Measurements from ENCODE around the gene PNPLA5. TPM values are rescaled to one million over a fixed set of nuclear protein-coding genes. Genes with fewer than 3 reads are reported as not detected.

Gene PNPLA5
- total RNA-seq, 1 experiment from 2014 or later, result 5.5 TPM

DNA sequence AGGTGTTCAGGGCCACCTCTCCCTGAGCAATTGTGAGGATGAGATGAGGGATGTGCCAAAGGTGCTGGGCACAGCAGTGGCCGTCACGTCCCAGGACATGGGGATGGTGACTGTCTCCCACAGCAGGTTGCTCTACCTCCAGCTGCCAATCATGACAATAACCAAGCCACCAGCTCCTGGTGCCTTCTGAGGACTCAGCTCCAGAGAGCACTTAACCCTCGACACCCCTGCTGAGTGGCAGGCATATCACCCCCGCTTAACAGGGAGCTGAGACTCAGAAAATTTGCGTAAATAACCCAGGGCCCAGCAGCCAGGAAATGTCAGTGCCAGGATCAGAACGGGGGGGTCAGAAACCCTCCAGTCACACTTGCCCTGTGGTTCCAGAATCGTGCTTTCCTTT lies 8.4 kb upstream of the PNPLA5 start:
- H3K79me2 ChIP-seq (ENCODE audit: insufficient read depth, low read length), result no peaks in the 10 kb centered on the region
- WGBS (ENCODE audit: extremely low coverage, insufficient read length, low lambda C conversion rate), result no CpG with 5 or more reads among the region's 7 CpGs
- no peak overlapping the region for H3K14ac ChIP-seq (ENCODE audit: insufficient read depth, low read length)
- DNase-seq, result no peak
- H4K8ac ChIP-seq (replicated peaks; ENCODE audit: insufficient read length, low read depth, low read length), result no peak overlapping the region
- no peak overlapping the region for H3K4ac ChIP-seq (ENCODE audit: low read depth, low read length)
- no peaks in the 10 kb centered on the region for H3K9me3 ChIP-seq (ENCODE audit: control insufficient read depth, low read depth, low read length)
- no peak overlapping the region for H3K27ac Mint-ChIP-seq
- H3K36me3 Mint-ChIP-seq (ENCODE audit: insufficient read depth in 1 of 3, low read depth in 3 of 3), result peaks cover 0 to 11% (median 0%) of the 10 kb centered on the region in 3 experiments; a peak in 3 of 7 replicates
- no peak overlapping the region for H3K27ac ChIP-seq (ENCODE audit: insufficient read length, low read depth, low read length)
- H4K91ac ChIP-seq (ENCODE audit: insufficient read length, low read depth, low read length), result no peak overlapping the region
- no peak overlapping the region for H3K4me2 ChIP-seq (ENCODE audit: insufficient read depth, insufficient read length, low read length)
- H2AK5ac ChIP-seq (ENCODE audit: insufficient read length, low read length), result no peak overlapping the region
- H4K5ac ChIP-seq (ENCODE audit: insufficient read length, low read depth, low read length), result no peak overlapping the region
- no peak overlapping the region for H3K56ac ChIP-seq (ENCODE audit: insufficient read length, low read depth, low read length)
- TF ChIP-seq, protein P1, sequence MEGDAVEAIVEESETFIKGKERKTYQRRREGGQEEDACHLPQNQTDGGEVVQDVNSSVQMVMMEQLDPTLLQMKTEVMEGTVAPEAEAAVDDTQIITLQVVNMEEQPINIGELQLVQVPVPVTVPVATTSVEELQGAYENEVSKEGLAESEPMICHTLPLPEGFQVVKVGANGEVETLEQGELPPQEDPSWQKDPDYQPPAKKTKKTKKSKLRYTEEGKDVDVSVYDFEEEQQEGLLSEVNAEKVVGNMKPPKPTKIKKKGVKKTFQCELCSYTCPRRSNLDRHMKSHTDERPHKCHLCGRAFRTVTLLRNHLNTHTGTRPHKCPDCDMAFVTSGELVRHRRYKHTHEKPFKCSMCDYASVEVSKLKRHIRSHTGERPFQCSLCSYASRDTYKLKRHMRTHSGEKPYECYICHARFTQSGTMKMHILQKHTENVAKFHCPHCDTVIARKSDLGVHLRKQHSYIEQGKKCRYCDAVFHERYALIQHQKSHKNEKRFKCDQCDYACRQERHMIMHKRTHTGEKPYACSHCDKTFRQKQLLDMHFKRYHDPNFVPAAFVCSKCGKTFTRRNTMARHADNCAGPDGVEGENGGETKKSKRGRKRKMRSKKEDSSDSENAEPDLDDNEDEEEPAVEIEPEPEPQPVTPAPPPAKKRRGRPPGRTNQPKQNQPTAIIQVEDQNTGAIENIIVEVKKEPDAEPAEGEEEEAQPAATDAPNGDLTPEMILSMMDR (conservative IDR thresholded peaks at IDR 0.05), result no peak
- H3K27me3 Mint-ChIP-seq (ENCODE audit: low read depth), result peaks cover 26% of the 10 kb centered on the region
- no peak overlapping the region for H2BK12ac ChIP-seq (ENCODE audit: insufficient read length, low read depth, low read length)
- H3K27me3 ChIP-seq (ENCODE audit: insufficient read depth, low read length), result no peaks in the 10 kb centered on the region
- no peak overlapping the region for H2BK5ac ChIP-seq (ENCODE audit: insufficient read length, low read length)
- H3K4me3 Mint-ChIP-seq, result no peak overlapping the region
- no peak overlapping the region for H2BK120ac ChIP-seq (ENCODE audit: low read depth, low read length, poor library complexity, severe bottlenecking)
- H2BK15ac ChIP-seq (ENCODE audit: low read depth, low read length), result no peak overlapping the region
- H3K23ac ChIP-seq (ENCODE audit: insufficient read length, low read depth, low read length), result no peak overlapping the region
- H3K23me2 ChIP-seq (ENCODE audit: insufficient read length, low read depth, low read length, poor library complexity, severe bottlenecking), result no peaks in the 10 kb centered on the region
- peaks cover 2 to 7% of the 10 kb centered on the region in 2 experiments; a peak in 1 of 4 replicates for H3K4me1 Mint-ChIP-seq
- no peaks in the 10 kb centered on the region for H3K79me1 ChIP-seq (ENCODE audit: insufficient read depth, low read depth, low read length, poor library complexity, severe bottlenecking)
- H3K4me1 ChIP-seq (ENCODE audit: insufficient read depth, low read length), result no peaks in the 10 kb centered on the region
- H2AFZ ChIP-seq (ENCODE audit: low read length), result no peak overlapping the region
- no peak overlapping the region for H2BK20ac ChIP-seq (ENCODE audit: low read depth, low read length, poor library complexity, severe bottlenecking)
- no peak overlapping the region for H3T11ph ChIP-seq (ENCODE audit: low read length)
- no peak overlapping the region for H3K9ac ChIP-seq (ENCODE audit: extremely low read depth, insufficient read length, low read length)
- peaks cover 11% of the 10 kb centered on the region in 2 experiments; a peak in 4 of 5 replicates for H3K9me3 Mint-ChIP-seq
- H4K20me1 ChIP-seq (ENCODE audit: control insufficient read depth, insufficient read depth, insufficient read length), result no peaks in the 10 kb centered on the region
- H3K18ac ChIP-seq (ENCODE audit: insufficient read length, low read depth, low read length), result no peak overlapping the region

All from H9 (cell line).